Tibial artery (tissue), 4 donors: ENCODE results near the gene PYCR2.
"Not testable (repeated sequence)": the region's sequence is repeated elsewhere in the genome, so short reads cannot be mapped to it uniquely, and the experiment has no call there.

Source experiments
- DNase-seq, 2 donors: peaks; one replicate each; pipeline ENCODE4 v3.0.0-alpha.2; 2019
- H3K27ac ChIP-seq, 2 donors: fragments of 200-600 bp; sonication (generic) in 1 of 2; 1 replicate in 1 of 2; 2 replicates in 1 of 2; pipeline ENCODE4 v1.5.1; 2018 to 2019; ENCODE audit warnings: mild to moderate bottlenecking in 1 of 2
- H3K27me3 ChIP-seq, 2 donors: fragments of 200-600 bp; sonication (generic) in 1 of 2; one replicate each; pipeline versions ENCODE4 v1.5.1 to v1.6.0; 2016 to 2019
- H3K36me3 ChIP-seq, 3 donors: fragments of 200-600 bp; sonication (generic) in 2 of 3; one replicate each; pipeline ENCODE4 v1.5.1; 2016 to 2019; ENCODE audit warnings: mild to moderate bottlenecking in 2 of 3
- H3K4me1 ChIP-seq, 4 donors: fragments of 200-600 bp; sonication (generic) in 2 of 4; 1 replicate in 3 of 4; 2 replicates in 1 of 4; pipeline ENCODE4 v1.5.1; 2016 to 2019
- H3K4me3 ChIP-seq, 2 donors: fragments of 200-600 bp; sonication (generic) in 1 of 2; 1 replicate in 1 of 2; 2 replicates in 1 of 2; pipeline ENCODE4 v1.5.1; 2018 to 2019; ENCODE audit warnings: mild to moderate bottlenecking in 2 of 2
- H3K9me3 ChIP-seq, 3 donors: fragments of 200-600 bp; sonication (generic) in 1 of 3; one replicate each; pipeline ENCODE4 v1.5.1; 2016 to 2019
- intact Hi-C: fragments of 100-400 bp; cut with DNase I; formaldehyde crosslinking; loops from one replicate; pipeline ENCODE4 v1.15.0; 2023; ENCODE audit warnings: low total_unique reads
- TF ChIP-seq, protein P1 (sequence below), 2 experiments: fragments of 200-600 bp in 1 of 2; fragments of 450-650 bp in 1 of 2; IDR thresholded peaks; one replicate each; pipeline ENCODE4 v1.5.1; 2017 to 2019; ENCODE audit warnings: antibody characterized with exemption in 2 of 2, mild to moderate bottlenecking in 1 of 2, moderate library complexity in 1 of 2

PYCR2 gene

GRCh38 chr1:225936523-225936922 is 12.5 kb upstream of the PYCR2 start:
- intact Hi-C loops, result no loop called here
- TF ChIP-seq, protein P1, sequence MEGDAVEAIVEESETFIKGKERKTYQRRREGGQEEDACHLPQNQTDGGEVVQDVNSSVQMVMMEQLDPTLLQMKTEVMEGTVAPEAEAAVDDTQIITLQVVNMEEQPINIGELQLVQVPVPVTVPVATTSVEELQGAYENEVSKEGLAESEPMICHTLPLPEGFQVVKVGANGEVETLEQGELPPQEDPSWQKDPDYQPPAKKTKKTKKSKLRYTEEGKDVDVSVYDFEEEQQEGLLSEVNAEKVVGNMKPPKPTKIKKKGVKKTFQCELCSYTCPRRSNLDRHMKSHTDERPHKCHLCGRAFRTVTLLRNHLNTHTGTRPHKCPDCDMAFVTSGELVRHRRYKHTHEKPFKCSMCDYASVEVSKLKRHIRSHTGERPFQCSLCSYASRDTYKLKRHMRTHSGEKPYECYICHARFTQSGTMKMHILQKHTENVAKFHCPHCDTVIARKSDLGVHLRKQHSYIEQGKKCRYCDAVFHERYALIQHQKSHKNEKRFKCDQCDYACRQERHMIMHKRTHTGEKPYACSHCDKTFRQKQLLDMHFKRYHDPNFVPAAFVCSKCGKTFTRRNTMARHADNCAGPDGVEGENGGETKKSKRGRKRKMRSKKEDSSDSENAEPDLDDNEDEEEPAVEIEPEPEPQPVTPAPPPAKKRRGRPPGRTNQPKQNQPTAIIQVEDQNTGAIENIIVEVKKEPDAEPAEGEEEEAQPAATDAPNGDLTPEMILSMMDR (IDR thresholded peaks at IDR 0.05), result no peak

GRCh38 chr1:225936086-225936485 is 12.0 kb upstream of the PYCR2 start:
- H3K9me3 ChIP-seq, result not testable (repeated sequence)

More at GRCh38 chr1:225936523-225936922, 12.5 kb upstream of the PYCR2 start:
- H3K4me1 ChIP-seq, result peaks cover 0 to 16% (median 15%) of the 10 kb centered on the region in 4 donors
- no peak for DNase-seq
- H3K27ac ChIP-seq, result no peak overlapping the region
- no peak overlapping the region for H3K4me3 ChIP-seq
- H3K36me3 ChIP-seq, result no peaks in the 10 kb centered on the region
- H3K27me3 ChIP-seq, result no peaks in the 10 kb centered on the region
- no peaks in the 10 kb centered on the region for H3K9me3 ChIP-seq

GRCh38 chr1:225934711-225935110 is 10.7 kb upstream of the PYCR2 start:
- Histone ChIP-seq H3K4me3 (no peak overlapping the region), H3K27me3 (no peaks in the 10 kb centered on the region), H3K36me3 (no peaks in the 10 kb centered on the region), H3K4me1 (peaks cover 0 to 3% (median 0%) of the 10 kb centered on the region in 4 donors), H3K9me3 (no peaks in the 10 kb centered on the region), H3K27ac (no peak overlapping the region)
- no peak for DNase-seq
- TF ChIP-seq, protein P1 (IDR thresholded peaks at IDR 0.05), result no peak
- intact Hi-C loops, result no loop called here

More at GRCh38 chr1:225936086-225936485, 12.0 kb upstream of the PYCR2 start:
- H3K4me3 ChIP-seq, H3K27me3 ChIP-seq, intact Hi-C loops, H3K27ac ChIP-seq, DNase-seq, H3K36me3 ChIP-seq: not testable (repeated sequence)
- H3K4me1 ChIP-seq, result peaks cover 0 to 11% (median 10%) of the 10 kb centered on the region in 4 donors

GRCh38 chr1:225933072-225933471 is 9.0 kb upstream of the PYCR2 start:
- TF ChIP-seq, protein P1 (IDR thresholded peaks at IDR 0.05), result no peak
- no peak overlapping the region for H3K4me3 ChIP-seq
- H3K4me1 ChIP-seq, result no peaks in the 10 kb centered on the region
- H3K36me3 ChIP-seq, result no peaks in the 10 kb centered on the region
- no peak for DNase-seq
- no peaks in the 10 kb centered on the region for H3K27me3 ChIP-seq
- no peaks in the 10 kb centered on the region for H3K9me3 ChIP-seq
- intact Hi-C loops, result no loop called here
- no peak overlapping the region for H3K27ac ChIP-seq

DNA sequence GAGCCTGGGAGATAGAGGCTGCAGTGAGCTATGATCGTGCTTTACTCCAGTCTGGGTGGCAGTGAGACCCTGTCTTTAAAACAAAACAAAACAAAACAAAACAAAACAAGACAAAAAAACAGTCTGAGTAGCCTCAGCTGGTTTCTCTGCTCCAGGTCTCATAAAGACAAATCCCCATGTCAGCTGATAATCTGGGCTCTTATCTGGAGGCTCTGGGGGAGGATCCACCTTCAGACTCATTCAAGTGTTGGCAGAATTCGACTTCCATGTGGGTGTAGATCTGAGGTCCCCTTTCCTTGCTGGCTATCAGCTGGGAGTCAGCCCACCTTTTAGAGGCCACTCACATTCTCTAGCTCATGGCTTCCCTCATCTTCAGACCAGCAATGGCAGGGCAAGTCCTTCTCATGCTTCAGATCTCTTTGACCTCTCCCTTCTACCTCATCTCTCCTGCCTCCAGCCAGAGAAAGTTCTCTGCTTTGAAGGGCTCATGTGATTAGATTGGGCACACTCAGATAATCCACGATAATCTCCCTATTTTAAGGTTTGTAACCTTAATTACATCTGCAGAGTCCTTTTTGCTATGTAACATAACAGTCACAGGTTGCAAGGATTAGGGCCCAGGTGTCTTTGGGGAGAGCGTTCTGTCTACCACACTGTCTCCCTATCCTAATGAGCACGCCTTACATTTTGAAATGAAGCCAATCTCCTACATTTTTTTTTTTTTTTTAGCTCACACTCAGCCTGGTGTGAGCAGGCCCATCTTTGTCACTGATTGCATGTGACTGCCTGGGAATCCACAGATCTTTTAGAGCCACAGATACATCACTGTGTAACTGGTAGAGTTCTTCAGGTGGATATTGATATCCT is 7.5 kb upstream of the PYCR2 start:
- intact Hi-C loops, result no loop called here
- no peaks in the 10 kb centered on the region for H3K27me3 ChIP-seq
- TF ChIP-seq, protein P1 (IDR thresholded peaks at IDR 0.05), result no peak
- no peak overlapping the region for H3K4me3 ChIP-seq
- H3K9me3 ChIP-seq, result no peaks in the 10 kb centered on the region
- no peak for DNase-seq
- no peak overlapping the region for H3K27ac ChIP-seq
- no peaks in the 10 kb centered on the region for H3K4me1 ChIP-seq
- no peaks in the 10 kb centered on the region for H3K36me3 ChIP-seq

- Histone ChIP-seq H3K36me3 (no peaks in the 10 kb centered on the region), H3K27me3 (no peaks in the 10 kb centered on the region), H3K4me3 (no peak overlapping the region), H3K27ac (no peak overlapping the region), H3K9me3 (no peaks in the 10 kb centered on the region), H3K4me1 (no peaks in the 10 kb centered on the region)
- intact Hi-C loops, result no loop called here
- DNase-seq, result no peak
- TF ChIP-seq, protein P1 (IDR thresholded peaks at IDR 0.05), result no peak
These were observed 6.5 kb upstream of the PYCR2 start for GRCh38 chr1:225930566-225930965.

DNA sequence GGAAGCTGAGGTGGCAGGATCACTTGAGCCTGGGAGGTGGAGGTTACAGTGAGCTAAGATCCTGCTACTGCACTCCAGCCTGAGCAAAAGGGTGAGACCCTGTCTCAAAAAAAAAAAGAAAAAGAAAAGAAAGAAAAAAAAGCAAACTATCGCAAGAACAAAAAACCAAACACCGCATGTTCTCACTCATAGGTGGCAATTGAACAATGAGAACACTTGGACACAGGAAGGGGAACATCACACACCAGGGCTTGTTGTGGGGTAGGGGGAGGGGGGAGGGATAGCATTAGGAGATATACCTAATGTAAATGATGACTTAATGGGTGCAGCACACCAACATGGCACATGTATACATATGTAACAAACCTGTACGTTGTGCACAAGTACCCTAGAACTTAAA is 5.4 kb upstream of the PYCR2 start:
- not testable (repeated sequence) for H3K9me3 ChIP-seq

More for the DNA sequence above, 5.4 kb upstream of the PYCR2 start:
- H3K27ac ChIP-seq, intact Hi-C loops, H3K4me1 ChIP-seq, H3K36me3 ChIP-seq, H3K4me3 ChIP-seq, H3K27me3 ChIP-seq, DNase-seq: not testable (repeated sequence)
